Left lung (tissue), 10 donors: Measurements from ENCODE around the gene ARHGEF2. TPM values are rescaled to one million over a fixed set of nuclear protein-coding genes. Genes with fewer than 3 reads are reported as not detected.

Source experiments
- ATAC-seq: fragments of 200-7000 bp; cut with Tn5 transposase; one replicate; pipeline ENCODE4 v1.9.1; 2020; ENCODE audit warnings: moderate library complexity
- DNase-seq, 4 donors: peaks; one replicate each; pipeline ENCODE4 v3.0.0-alpha.2; 2013 to 2020
- H3K27ac ChIP-seq, 2 donors: fragments of 200-600 bp; sonication (generic) in 1 of 2; one replicate each; pipeline versions ENCODE4 v1.5.0 to v1.8.0; 2020 to 2021
- H3K27me3 ChIP-seq, 2 donors: fragments of 200-600 bp; sonication (generic) in 1 of 2; one replicate each; pipeline versions ENCODE4 v1.5.0 to v1.8.0; 2020 to 2021
- H3K36me3 ChIP-seq, 2 donors: fragments of 200-600 bp; sonication (generic) in 1 of 2; one replicate each; pipeline versions ENCODE4 v1.5.0 to v1.8.0; 2020 to 2021
- H3K4me1 ChIP-seq, 2 donors: fragments of 200-600 bp; one replicate each; pipeline ENCODE4 v1.8.0; 2021
- H3K4me3 ChIP-seq, 2 donors: fragments of 200-600 bp; sonication (generic) in 1 of 2; one replicate each; pipeline versions ENCODE4 v1.5.0 to v1.8.0; 2020 to 2021; ENCODE audit warnings: mild to moderate bottlenecking in 1 of 2
- H3K9me3 ChIP-seq, 2 donors: fragments of 200-600 bp; sonication (generic) in 1 of 2; one replicate each; pipeline versions ENCODE4 v1.5.0 to v1.8.0; 2020 to 2021
- intact Hi-C, 2 donors: fragments of 100-400 bp; cut with DNase I; formaldehyde crosslinking; loops; one replicate each; pipeline versions ENCODE4 v1.11.2 to v1.14.2; 2022
- polyA plus RNA-seq, 6 donors: library from polyadenylated mRNA; unstranded; fragments of 120-200 nt; gene quantifications; one replicate each; pipeline ENCODE4 v1.2.1, GENCODE V29; 2013; ENCODE audit not compliant: insufficient read length in 6 of 6
- total RNA-seq, 2 donors: library from RNA; stranded (reverse); fragmentation: NEBNext Ultra II Directional; extraction: Animal tissue kit (Norgen Biotek cat#: 25700); gene quantifications; one replicate each; pipeline ENCODE4 v1.2.1, GENCODE V29; 2021
- TF ChIP-seq, protein P1 (sequence below), 2 donors: fragments of 200-600 bp; sonication (generic) in 1 of 2; IDR thresholded peaks; one replicate each; pipeline versions ENCODE4 v1.5.0 to v1.8.0; 2021; ENCODE audit warnings: antibody characterized with exemption in 2 of 2
- donor health status: DM: no; HTN: yes; CAD: no.
- donor health status: DM: no; HTN: no; CAD: no.

The ARHGEF2 gene
- total and polyA plus RNA-seq, 8 donors = 158 to 290 (median 218) TPM

DNA sequence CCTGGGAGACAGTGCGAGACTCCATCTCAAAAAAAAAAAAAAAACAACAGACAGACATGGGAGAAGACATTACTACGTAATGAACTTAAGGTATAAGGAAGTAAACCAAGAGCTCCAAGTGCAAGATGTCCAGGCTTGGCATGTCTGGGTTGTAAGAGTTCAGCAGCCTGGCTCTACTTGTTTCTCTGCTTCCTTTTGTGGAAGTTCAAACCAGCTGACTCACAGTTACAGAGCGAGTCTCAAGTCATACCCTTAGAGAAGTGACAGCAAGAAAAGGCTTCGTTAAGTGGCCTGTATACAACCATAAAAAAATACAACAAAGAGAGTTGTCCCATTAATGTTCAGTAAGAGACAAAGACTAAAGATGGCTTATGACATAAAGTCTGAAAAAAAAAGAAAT is 68.5 kb downstream of the ARHGEF2 start:
- intact Hi-C loops = no loop called here
- Histone ChIP-seq H3K27me3 (no peaks in the 10 kb centered on the region), H3K9me3 (no peaks in the 10 kb centered on the region), H3K27ac (peak overlapping the region; percentile 88 to 92), H3K4me3 (peak overlapping the region in 1 of 2 donors; percentile 78), H3K36me3 (peaks cover 6 to 79% of the 10 kb centered on the region in 2 donors), H3K4me1 (peaks cover 4 to 30% of the 10 kb centered on the region in 2 donors)
- ATAC-seq (peak; percentile 56), DNase-seq (peak in 1 of 4 donors; percentile 50)
- TF ChIP-seq, protein P1, sequence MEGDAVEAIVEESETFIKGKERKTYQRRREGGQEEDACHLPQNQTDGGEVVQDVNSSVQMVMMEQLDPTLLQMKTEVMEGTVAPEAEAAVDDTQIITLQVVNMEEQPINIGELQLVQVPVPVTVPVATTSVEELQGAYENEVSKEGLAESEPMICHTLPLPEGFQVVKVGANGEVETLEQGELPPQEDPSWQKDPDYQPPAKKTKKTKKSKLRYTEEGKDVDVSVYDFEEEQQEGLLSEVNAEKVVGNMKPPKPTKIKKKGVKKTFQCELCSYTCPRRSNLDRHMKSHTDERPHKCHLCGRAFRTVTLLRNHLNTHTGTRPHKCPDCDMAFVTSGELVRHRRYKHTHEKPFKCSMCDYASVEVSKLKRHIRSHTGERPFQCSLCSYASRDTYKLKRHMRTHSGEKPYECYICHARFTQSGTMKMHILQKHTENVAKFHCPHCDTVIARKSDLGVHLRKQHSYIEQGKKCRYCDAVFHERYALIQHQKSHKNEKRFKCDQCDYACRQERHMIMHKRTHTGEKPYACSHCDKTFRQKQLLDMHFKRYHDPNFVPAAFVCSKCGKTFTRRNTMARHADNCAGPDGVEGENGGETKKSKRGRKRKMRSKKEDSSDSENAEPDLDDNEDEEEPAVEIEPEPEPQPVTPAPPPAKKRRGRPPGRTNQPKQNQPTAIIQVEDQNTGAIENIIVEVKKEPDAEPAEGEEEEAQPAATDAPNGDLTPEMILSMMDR (IDR thresholded peaks at IDR 0.05) = no peak

DNA sequence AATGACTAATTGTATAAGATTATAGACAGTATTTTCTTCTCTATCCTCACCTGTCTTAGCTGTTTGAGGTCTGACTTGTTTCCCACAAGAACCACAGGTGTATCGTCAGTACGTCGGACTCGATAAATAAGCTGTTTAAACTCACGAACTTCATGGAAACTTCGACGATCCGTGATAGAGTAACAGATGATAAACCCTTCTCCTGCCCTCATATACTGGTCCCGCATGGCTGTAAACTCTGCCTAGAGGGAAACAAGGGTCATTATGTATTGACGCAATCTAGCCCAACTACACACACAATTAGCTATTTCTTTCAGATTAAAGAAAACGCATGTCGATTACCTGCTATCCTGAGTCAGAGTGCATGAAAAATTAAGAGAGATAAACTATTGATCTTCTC is 74.1 kb downstream of the ARHGEF2 start:
- Histone ChIP-seq H3K4me3 (no peak overlapping the region), H3K4me1 (peaks cover 1 to 6% of the 10 kb centered on the region in 2 donors), H3K36me3 (peaks cover 10 to 100% of the 10 kb centered on the region in 2 donors), H3K27ac (no peak overlapping the region), H3K27me3 (no peaks in the 10 kb centered on the region), H3K9me3 (no peaks in the 10 kb centered on the region)
- intact Hi-C loops = no loop called here
- TF ChIP-seq, protein P1 (IDR thresholded peaks at IDR 0.05) = no peak
- no peak for DNase-seq
- no peak for ATAC-seq

- intact Hi-C loops = no loop called here
- no peak for DNase-seq
- TF ChIP-seq, protein P1 (IDR thresholded peaks at IDR 0.05) = no peak
- no peak overlapping the region for H3K4me3 ChIP-seq
- H3K27ac ChIP-seq = no peak overlapping the region
- H3K27me3 ChIP-seq = no peaks in the 10 kb centered on the region
- H3K4me1 ChIP-seq = no peaks in the 10 kb centered on the region
- H3K36me3 ChIP-seq = peaks cover 5 to 95% of the 10 kb centered on the region in 2 donors
- no peak for ATAC-seq
- H3K9me3 ChIP-seq = no peaks in the 10 kb centered on the region
These were observed 78.2 kb downstream of the ARHGEF2 start for GRCh38 chr1:155900161-155900560.

DNA sequence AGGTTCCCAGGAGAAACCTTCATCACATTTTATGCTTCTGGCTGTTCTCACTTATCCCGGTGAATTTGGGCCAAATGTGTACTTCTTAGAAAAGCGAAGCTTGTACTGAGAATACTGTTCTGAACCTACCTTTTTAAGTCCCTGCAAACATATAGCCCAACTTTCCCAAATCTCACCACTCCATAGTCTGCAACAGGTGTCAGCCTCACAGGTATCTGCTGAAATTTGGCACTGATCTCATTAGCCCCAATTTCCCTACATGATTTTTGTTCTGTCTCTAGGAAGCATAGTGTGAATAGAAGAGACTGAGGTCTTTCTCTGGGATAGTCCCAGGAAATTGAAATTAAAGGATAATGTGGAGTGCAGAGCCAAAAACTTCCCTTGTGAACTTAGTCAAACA is 78.7 kb downstream of the ARHGEF2 start:
- no peaks in the 10 kb centered on the region for H3K4me1 ChIP-seq
- DNase-seq (no peak), ATAC-seq (no peak)
- H3K27ac ChIP-seq = no peak overlapping the region
- TF ChIP-seq, protein P1 (IDR thresholded peaks at IDR 0.05) = no peak
- no peak overlapping the region for H3K4me3 ChIP-seq
- intact Hi-C loops = no loop called here
- no peaks in the 10 kb centered on the region for H3K27me3 ChIP-seq
- no peaks in the 10 kb centered on the region for H3K9me3 ChIP-seq
- H3K36me3 ChIP-seq = peaks cover 5 to 90% of the 10 kb centered on the region in 2 donors

- TF ChIP-seq, protein P1 (IDR thresholded peaks at IDR 0.05) = no peak
- H3K36me3 ChIP-seq = peaks cover 5 to 82% of the 10 kb centered on the region in 2 donors
- H3K4me1 ChIP-seq = peaks cover 4 to 6% of the 10 kb centered on the region in 2 donors
- no peak overlapping the region for H3K4me3 ChIP-seq
- ATAC-seq (no peak), DNase-seq (no peak)
- no peak overlapping the region for H3K27ac ChIP-seq
- intact Hi-C loops = no loop called here
- H3K9me3 ChIP-seq = no peaks in the 10 kb centered on the region
- H3K27me3 ChIP-seq = no peaks in the 10 kb centered on the region
These were observed 79.5 kb downstream of the ARHGEF2 start for GRCh38 chr1:155898888-155899287.
